GM19452 (cell line): ENCODE measurements around the gene TMEM235.
"Not testable (repeated sequence)": the region's sequence is repeated elsewhere in the genome, so short reads cannot be mapped to it uniquely, and the experiment has no call there.

Experiments
- ATAC-seq: cut with Tn5 transposase; IDR thresholded peaks from one replicate; pipeline ENCODE4 v1.9.1; 2021; ENCODE audit not compliant: unreplicated experiment

The TMEM235 gene

GRCh38 chr17:78214706-78215061 is 16.7 kb upstream of the TMEM235 start:
- ATAC-seq = no peak

- ATAC-seq = no peak
Measured at GRCh38 chr17:78219396-78220150, 11.9 kb upstream of the TMEM235 start.

GRCh38 chr17:78223061-78223460 is 8.4 kb upstream of the TMEM235 start:
- ATAC-seq = no peak

- ATAC-seq = no peak
Measured at GRCh38 chr17:78223765-78224164, 7.7 kb upstream of the TMEM235 start.

- no peak for ATAC-seq
Measured at GRCh38 chr17:78224231-78225087, 7.0 kb upstream of the TMEM235 start.

GRCh38 chr17:78225088-78225865 is 6.2 kb upstream of the TMEM235 start:
- no peak for ATAC-seq

DNA sequence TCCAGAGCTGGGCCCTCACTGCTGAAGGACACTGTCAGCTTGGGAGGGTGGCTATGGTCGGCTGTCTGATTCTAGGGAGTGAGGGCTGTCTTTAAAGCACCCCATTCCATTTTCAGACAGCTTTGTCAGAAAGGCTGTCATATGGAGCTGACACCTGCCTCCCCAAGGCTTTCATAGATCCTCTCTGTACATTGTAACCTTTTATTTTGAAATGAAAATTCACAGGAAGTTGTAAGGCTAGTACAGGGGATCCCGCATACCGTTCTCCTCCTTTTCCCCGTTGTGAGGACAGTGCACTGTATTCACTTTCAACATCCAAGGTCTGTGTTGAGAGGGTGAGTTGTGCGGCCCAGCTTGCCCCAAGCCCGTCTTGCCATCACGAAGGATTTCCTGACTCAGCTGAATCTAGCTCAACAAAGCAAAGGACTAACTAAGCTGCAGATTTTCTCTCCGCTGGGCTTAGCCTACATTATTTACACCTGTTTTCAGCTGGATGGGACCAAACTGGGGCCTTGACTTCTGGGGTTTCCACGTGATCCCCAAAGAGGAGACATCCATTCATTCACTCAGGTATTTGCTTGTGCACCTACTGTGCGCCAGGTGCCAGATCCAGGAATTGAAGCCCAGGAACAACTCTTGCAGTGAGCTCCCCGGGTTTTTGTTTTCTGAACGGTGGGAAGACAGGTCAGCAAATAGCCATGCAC is 5.2 kb upstream of the TMEM235 start:
- no peak for ATAC-seq

GRCh38 chr17:78226759-78227454 is 4.5 kb upstream of the TMEM235 start:
- ATAC-seq = no peak

- ATAC-seq = no peak
Measured at GRCh38 chr17:78227455-78227916, 3.9 kb upstream of the TMEM235 start.

- ATAC-seq = no peak
Measured at GRCh38 chr17:78228176-78228575, 3.3 kb upstream of the TMEM235 start.

DNA sequence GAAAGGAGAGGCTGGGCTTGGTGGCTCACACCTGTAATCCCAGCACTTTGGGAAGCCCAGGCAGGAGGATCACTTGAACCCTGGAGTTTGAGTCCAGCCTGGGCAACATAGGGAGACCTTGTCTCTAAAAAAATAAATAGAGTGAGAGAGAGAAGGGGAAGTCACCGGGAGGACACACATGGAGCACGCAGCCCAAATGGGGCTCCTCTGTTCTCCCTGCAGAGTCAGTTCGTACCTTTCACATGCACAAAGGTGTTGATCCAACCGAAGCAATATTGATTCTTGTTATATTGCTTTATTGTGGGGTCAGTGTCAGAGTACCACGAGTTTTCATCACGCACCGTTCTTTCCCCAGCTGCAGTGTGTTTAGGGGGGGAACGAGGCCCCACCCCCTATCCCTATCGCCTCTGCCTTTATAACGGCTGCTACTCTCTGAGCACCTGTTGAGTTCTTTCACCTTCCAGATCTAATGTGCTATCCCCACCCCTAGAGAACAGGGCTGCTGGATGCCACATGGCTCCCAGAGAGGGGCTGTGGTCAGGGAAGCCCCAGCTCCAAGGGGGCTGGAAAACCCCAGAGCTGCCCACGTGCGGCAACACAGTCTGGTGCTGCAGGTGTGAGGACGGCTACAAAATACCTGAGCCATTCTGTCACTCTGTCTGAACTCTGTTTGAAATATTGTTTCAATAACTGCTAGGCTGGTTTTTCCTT is 1.0 kb upstream of the TMEM235 start:
- ATAC-seq = no peak

GRCh38 chr17:78231991-78232858 is 794 bp downstream of the TMEM235 start:
- ATAC-seq = no peak

DNA sequence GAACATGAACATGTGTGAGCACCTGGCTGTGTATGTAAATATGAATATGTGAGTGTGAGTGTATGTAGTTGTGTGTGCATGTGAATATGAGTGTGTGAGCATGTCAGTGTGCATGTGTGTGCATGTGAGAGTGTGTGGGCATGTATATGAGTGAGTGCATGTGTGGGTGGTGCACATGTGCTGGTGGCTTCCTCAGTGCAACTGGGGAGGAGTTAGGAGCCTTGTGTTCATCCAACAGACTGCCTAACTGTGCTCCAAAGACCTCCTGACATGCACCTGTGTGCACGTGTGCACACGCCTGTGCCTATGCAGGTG is 1.4 kb downstream of the TMEM235 start:
- no peak for ATAC-seq

GRCh38 chr17:78233678-78234077 is 2.2 kb downstream of the TMEM235 start:
- ATAC-seq = no peak

DNA sequence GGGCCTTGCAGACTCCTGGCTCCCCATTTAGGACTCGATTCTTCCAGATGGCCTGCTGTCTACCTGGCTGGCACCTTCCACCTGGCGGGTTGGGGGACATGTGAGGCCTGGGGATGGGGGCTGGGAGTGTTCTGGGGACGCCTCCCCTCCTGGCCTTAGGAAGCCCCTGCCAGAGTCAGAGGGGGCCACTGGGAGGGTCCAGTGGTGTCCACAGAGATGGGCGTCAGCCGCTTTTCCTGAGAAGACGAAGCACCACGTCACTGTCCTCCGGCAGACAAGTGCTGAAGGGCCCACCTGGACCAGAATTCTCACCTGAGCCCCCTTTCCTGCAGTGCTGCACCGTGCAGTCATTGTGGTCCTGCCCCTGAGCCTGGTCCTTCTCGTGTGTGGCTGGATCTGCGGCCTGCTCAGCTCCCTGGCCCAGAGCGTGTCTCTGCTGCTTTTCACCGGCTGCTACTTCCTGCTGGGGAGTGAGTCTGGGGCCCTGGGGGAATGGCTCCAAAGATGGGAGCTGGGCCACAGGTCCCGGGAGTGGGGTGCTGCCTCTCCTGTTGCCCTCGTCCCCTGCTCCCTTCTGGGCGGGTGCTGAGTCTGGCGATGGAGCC is 2.9 kb downstream of the TMEM235 start:
- no peak for ATAC-seq

DNA sequence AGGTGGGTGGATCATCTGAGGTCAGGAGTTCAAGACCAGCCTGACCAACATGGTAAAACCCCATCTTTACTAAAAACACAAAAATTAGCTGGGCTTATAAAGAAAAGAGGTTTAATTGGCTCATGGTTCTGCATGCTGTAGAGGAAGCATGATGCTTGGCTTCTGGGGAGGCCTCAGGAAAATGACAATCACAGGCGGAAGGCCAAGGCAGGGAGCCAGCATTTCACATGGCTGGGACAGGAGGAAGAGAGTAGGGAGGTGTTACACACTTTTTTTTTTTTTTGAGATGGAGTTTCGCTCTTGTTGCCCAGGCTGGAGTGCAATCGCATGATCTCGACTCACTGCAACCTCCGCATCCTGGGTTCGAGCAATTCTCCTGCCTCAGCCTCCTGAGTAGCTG is 3.6 kb downstream of the TMEM235 start:
- ATAC-seq = not testable (repeated sequence)

DNA sequence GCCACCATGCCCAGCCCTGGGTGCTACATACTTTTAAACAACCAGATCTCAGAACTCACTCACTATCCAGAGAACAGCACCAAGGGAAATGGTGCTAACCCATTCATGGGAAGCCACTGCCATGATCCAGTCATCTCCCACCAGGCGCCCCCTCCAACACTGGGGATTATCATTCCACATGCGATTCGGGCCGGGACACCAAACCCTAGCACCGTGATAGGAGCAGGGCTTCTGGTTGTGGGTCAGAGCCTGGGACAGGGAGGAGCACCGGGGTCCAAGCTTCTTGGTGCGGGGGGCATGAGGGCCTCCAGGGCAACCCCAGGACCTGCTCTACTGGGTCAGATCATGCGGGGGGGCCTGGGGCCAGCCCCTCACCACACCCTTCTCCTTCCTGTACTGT is 4.5 kb downstream of the TMEM235 start:
- no peak for ATAC-seq

- ATAC-seq = no peak
Measured at GRCh38 chr17:78236362-78237127, 5.1 kb downstream of the TMEM235 start.
